HEK293 (cell line): ENCODE measurements around the gene ARHGAP22.

Source experiments
- CTCF ChIA-PET: fragments of 350-600 bp; formaldehyde crosslinking; extraction: SDS; loops from one replicate; lab custom pipeline; 2021; ENCODE audit warnings: antibody characterized with exemption; lab: Yijun Ruan, JAX
- POLR2A ChIA-PET: fragments of 300-600 bp; formaldehyde crosslinking; extraction: SDS; loops from one replicate; lab custom pipeline; 2020; ENCODE audit warnings: antibody characterized with exemption, inconsistent platforms; lab: Yijun Ruan, JAX
- H3K27ac ChIP-seq: fragments of 200-500 bp; sonication (Bioruptor generic); 2 replicates; pipeline ENCODE4 v1.5.1; 2014; ENCODE audit warnings: low read depth, low read length, control low read depth, inconsistent platforms; ENCODE audit errors: extremely low read depth
- H3K36me3 ChIP-seq, 2 experiments: fragments of 200-500 bp in 1 of 2; sonication (Bioruptor generic) in 1 of 2; 1 replicate in 1 of 2; 2 replicates in 1 of 2; pipeline ENCODE4 v1.5.1; 2014 to 2017; ENCODE audit warnings: inconsistent platforms in 2 of 2, low read length in 2 of 2; ENCODE audit not compliant: control insufficient read depth in 2 of 2, insufficient read depth in 1 of 2
- H3K4me1 ChIP-seq: fragments of 200-500 bp; sonication (Bioruptor generic); 2 replicates; pipeline ENCODE4 v1.5.1; 2014; ENCODE audit warnings: mild to moderate bottlenecking, low read length, inconsistent platforms; ENCODE audit not compliant: control insufficient read depth, insufficient read depth
- H3K4me3 ChIP-seq: 2 replicates; pipeline ENCODE4 v1.5.1; 2011; ENCODE audit warnings: low read depth, mild to moderate bottlenecking, control low read depth, low read length, moderate library complexity
- H3K9me3 ChIP-seq: fragments of 200-500 bp; sonication (Bioruptor generic); 2 replicates; pipeline ENCODE4 v1.5.1; 2014; ENCODE audit warnings: low read depth, low read length, inconsistent platforms; ENCODE audit not compliant: control insufficient read depth, insufficient read depth
- ATF2 ChIP-seq: fragments of 450-650 bp; formaldehyde crosslinking; IDR thresholded peaks from 2 replicates; pipeline ENCODE4 v1.5.1; 2016; ENCODE audit warnings: missing biosample characterization, missing genetic modification characterization, low read depth
- GFI1B ChIP-seq: fragments of 450-650 bp; formaldehyde crosslinking; IDR thresholded peaks from 2 replicates; pipeline ENCODE4 v1.5.1; 2016; ENCODE audit warnings: missing biosample characterization, missing genetic modification characterization
- INSM2 ChIP-seq: fragments of 450-650 bp; formaldehyde crosslinking; IDR thresholded peaks from 2 replicates; pipeline ENCODE4 v1.5.1; 2016; ENCODE audit warnings: missing biosample characterization, missing genetic modification characterization
- ZBTB21 ChIP-seq: fragments of 450-650 bp; formaldehyde crosslinking; IDR thresholded peaks from 2 replicates; pipeline ENCODE4 v1.5.1; 2017; ENCODE audit warnings: missing biosample characterization, missing genetic modification characterization
- ZBTB6 ChIP-seq: fragments of 450-650 bp; formaldehyde crosslinking; IDR thresholded peaks from 2 replicates; pipeline ENCODE4 v1.5.1; 2017; ENCODE audit warnings: missing biosample characterization, missing genetic modification characterization
- ZFHX2 ChIP-seq: fragments of 450-650 bp; formaldehyde crosslinking; conservative IDR thresholded peaks from 2 replicates; pipeline ENCODE4 v1.5.1; 2016; ENCODE audit warnings: missing biosample characterization, missing genetic modification characterization
- ZFP41 ChIP-seq: fragments of 450-650 bp; formaldehyde crosslinking; IDR thresholded peaks from 2 replicates; pipeline ENCODE4 v1.5.1; 2016; ENCODE audit warnings: missing biosample characterization, missing genetic modification characterization, borderline replicate concordance
- ZNF132 ChIP-seq: fragments of 450-650 bp; formaldehyde crosslinking; IDR thresholded peaks from 2 replicates; pipeline ENCODE4 v1.5.1; 2017; ENCODE audit warnings: missing biosample characterization, missing genetic modification characterization, borderline replicate concordance
- ZNF324 ChIP-seq: fragments of 450-650 bp; formaldehyde crosslinking; IDR thresholded peaks from 2 replicates; pipeline ENCODE4 v1.5.1; 2016; ENCODE audit warnings: missing biosample characterization, missing genetic modification characterization
- ZNF341 ChIP-seq: fragments of 450-650 bp; formaldehyde crosslinking; IDR thresholded peaks from 2 replicates; pipeline ENCODE4; 2016; ENCODE audit warnings: low read depth, missing biosample characterization, missing genetic modification characterization
- ZNF354C ChIP-seq: fragments of 450-650 bp; formaldehyde crosslinking; IDR thresholded peaks from 2 replicates; pipeline ENCODE4 v1.5.1; 2016; ENCODE audit warnings: missing biosample characterization, missing genetic modification characterization, low read depth, borderline replicate concordance
- ZNF416 ChIP-seq: fragments of 450-650 bp; formaldehyde crosslinking; IDR thresholded peaks from 2 replicates; pipeline ENCODE4 v1.5.1; 2016; ENCODE audit warnings: missing biosample characterization, missing genetic modification characterization
- ZNF433 ChIP-seq: fragments of 450-650 bp; formaldehyde crosslinking; IDR thresholded peaks from 2 replicates; pipeline ENCODE4 v1.5.1; 2016; ENCODE audit warnings: missing biosample characterization, missing genetic modification characterization, low read depth
- ZNF561 ChIP-seq: fragments of 450-650 bp; IDR thresholded peaks from 2 replicates; pipeline ENCODE4 v1.5.1; 2018; ENCODE audit warnings: missing biosample characterization, missing genetic modification characterization, borderline replicate concordance
- ZNF600 ChIP-seq: fragments of 450-650 bp; formaldehyde crosslinking; IDR thresholded peaks from 2 replicates; pipeline ENCODE4 v1.5.1; 2016; ENCODE audit warnings: missing biosample characterization, missing genetic modification characterization
- ZNF626 ChIP-seq: fragments of 450-650 bp; sonication (Bioruptor Pico); formaldehyde crosslinking; IDR thresholded peaks from 2 replicates; pipeline ENCODE4 v1.5.1; 2018; ENCODE audit warnings: missing biosample characterization, missing genetic modification characterization, inconsistent platforms

ARHGAP22 gene

GRCh38 chr10:48448796-48449195, 156.1 kb downstream of the ARHGAP22 start (continued):
- TF ChIP-seq INSM2 (tag by site-specific recombination) = no peak
- no peak for TF ChIP-seq GFI1B (tag by site-specific recombination)
- TF ChIP-seq ZNF341 (tag by site-specific recombination) = no peak
- TF ChIP-seq ZNF600 (tag by site-specific recombination) = no peak

GRCh38 chr10:48447356-48448215, 157.3 kb downstream of the ARHGAP22 start:
- no peak for TF ChIP-seq ZBTB21
- TF ChIP-seq ZBTB6 (tag by site-specific recombination) = no peak
- no peak overlapping the region for H3K27ac ChIP-seq
- no peaks in the 10 kb centered on the region for H3K9me3 ChIP-seq
- POLR2A ChIA-PET = interaction anchor here (0.6 kb wide), 1 partner anchor 922 kb away, joined by 3 read pairs; no protein-coding TSS in a partner anchor
- H3K4me1 ChIP-seq = no peaks in the 10 kb centered on the region
- CTCF ChIA-PET = no interaction called here
- H3K36me3 ChIP-seq = peaks cover 0 to 27% of the 10 kb centered on the region in 2 experiments; a peak in 1 of 3 replicates
- no peak overlapping the region for H3K4me3 ChIP-seq

GRCh38 chr10:48446785-48447184, 158.1 kb downstream of the ARHGAP22 start:
- Histone ChIP-seq H3K4me1 (no peaks in the 10 kb centered on the region), H3K4me3 (no peak overlapping the region), H3K36me3 (peaks cover 0 to 21% of the 10 kb centered on the region in 2 experiments; a peak in 1 of 3 replicates), H3K27ac (no peak overlapping the region), H3K9me3 (no peaks in the 10 kb centered on the region)
- POLR2A ChIA-PET = no interaction called here
- CTCF ChIA-PET = interaction anchor here (0.8 to 2.9 kb wide), 2 partner anchors 209 to 212 kb away, joined by 4 to 21 read pairs; no protein-coding TSS in a partner anchor
- TF ChIP-seq ZNF354C (tag by site-specific recombination) (no peak), ZNF626 (tag by site-specific recombination) (no peak), ZNF561 (no peak), ATF2 (tag by site-specific recombination) (no peak), ZNF433 (no peak), ZFP41 (tag by site-specific recombination) (no peak), ZNF324 (no peak), ZFHX2 (tag by site-specific recombination) (no peak), ZNF132 (tag by site-specific recombination) (no peak), ZNF416 (no peak)
